Myocyte (in vitro differentiated cells): ENCODE measurements around the gene GNB4. TPM values are rescaled to one million over a fixed set of nuclear protein-coding genes. Genes with fewer than 3 reads are reported as not detected.

ENCODE experiments used
- DNase-seq: peaks from one replicate; pipeline ENCODE4 v3.0.0-alpha.2; 2012; ENCODE audit warnings: low read depth
- polyA plus RNA-seq: library from polyadenylated mRNA; unstranded; fragments of >200 nt; gene quantifications from one replicate; pipeline ENCODE4 v1.2.1, GENCODE V29; 2012; ENCODE audit warnings: missing spikeins
- total RNA-seq: library from RNA; depleted of rRNA; stranded (reverse); fragments of >200 nt; gene quantifications from 2 replicates; pipeline ENCODE4 v1.2.3, GENCODE V29; 2014

Gene GNB4
- total RNA-seq: 14.4 and 25.9 TPM in 2 replicates
- polyA plus RNA-seq: 13.8 TPM

- DNase-seq: peak; percentile 86
Measured at GRCh38 chr3:179451265-179452175, at the start of gene GNB4. Gene GNB4 (minus strand): TSS chr3:179451470. CDS start chr3:179426200, 25,270 bp downstream.

GRCh38 chr3:179495483-179495882, 44.2 kb upstream of the GNB4 start:
- DNase-seq: no peak

GRCh38 chr3:179493260-179493659, 42.0 kb upstream of the GNB4 start:
- no peak for DNase-seq

GRCh38 chr3:179488213-179488612, 36.9 kb upstream of the GNB4 start:
- DNase-seq: no peak

GRCh38 chr3:179486806-179487205, 35.5 kb upstream of the GNB4 start:
- no peak for DNase-seq

- DNase-seq: no peak
Measured at GRCh38 chr3:179482857-179483256, 31.6 kb upstream of the GNB4 start.

- DNase-seq: no peak
Measured at GRCh38 chr3:179476215-179476614, 24.9 kb upstream of the GNB4 start.

- peak; percentile 76 for DNase-seq
Measured at GRCh38 chr3:179474480-179474879, 23.2 kb upstream of the GNB4 start.

- DNase-seq: no peak
Measured at GRCh38 chr3:179473565-179473964, 22.3 kb upstream of the GNB4 start.

GRCh38 chr3:179464323-179465092, 13.2 kb upstream of the GNB4 start:
- no peak for DNase-seq

- DNase-seq: peak; percentile 8
Measured at GRCh38 chr3:179463319-179463718, 12.0 kb upstream of the GNB4 start.

- DNase-seq: no peak
Measured at GRCh38 chr3:179460260-179460659, 9.0 kb upstream of the GNB4 start.

GRCh38 chr3:179455954-179456353, 4.7 kb upstream of the GNB4 start:
- no peak for DNase-seq

GRCh38 chr3:179454887-179455286, 3.6 kb upstream of the GNB4 start:
- DNase-seq: no peak

GRCh38 chr3:179453967-179454366, 2.7 kb upstream of the GNB4 start:
- no peak for DNase-seq

GRCh38 chr3:179452872-179453271, 1.6 kb upstream of the GNB4 start:
- no peak for DNase-seq

- peak; percentile 12 for DNase-seq
Measured at GRCh38 chr3:179452176-179452564, 900 bp upstream of the GNB4 start.

GRCh38 chr3:179450901-179451264, 387 bp downstream of the GNB4 start:
- DNase-seq: peak; percentile 63

- peak; percentile 39 for DNase-seq
Measured at GRCh38 chr3:179450261-179450701, 989 bp downstream of the GNB4 start.

- DNase-seq: peak; percentile 17
Measured at GRCh38 chr3:179449636-179450035, 1.6 kb downstream of the GNB4 start.

GRCh38 chr3:179447251-179447650, 4.0 kb downstream of the GNB4 start:
- no peak for DNase-seq

- peak; percentile 48 for DNase-seq
Measured at GRCh38 chr3:179446501-179446900, 4.8 kb downstream of the GNB4 start.
